GM21737 (cell line): ENCODE results near the gene PRDM15.
"Not testable (repeated sequence)": the region's sequence is repeated elsewhere in the genome, so short reads cannot be mapped to it uniquely, and the experiment has no call there.

ENCODE experiments used
- ATAC-seq: cut with Tn5 transposase; IDR thresholded peaks from one replicate; pipeline ENCODE4 v1.9.1; 2021; ENCODE audit warnings: mild to moderate bottlenecking, moderate library complexity; ENCODE audit not compliant: unreplicated experiment

PRDM15 gene

DNA sequence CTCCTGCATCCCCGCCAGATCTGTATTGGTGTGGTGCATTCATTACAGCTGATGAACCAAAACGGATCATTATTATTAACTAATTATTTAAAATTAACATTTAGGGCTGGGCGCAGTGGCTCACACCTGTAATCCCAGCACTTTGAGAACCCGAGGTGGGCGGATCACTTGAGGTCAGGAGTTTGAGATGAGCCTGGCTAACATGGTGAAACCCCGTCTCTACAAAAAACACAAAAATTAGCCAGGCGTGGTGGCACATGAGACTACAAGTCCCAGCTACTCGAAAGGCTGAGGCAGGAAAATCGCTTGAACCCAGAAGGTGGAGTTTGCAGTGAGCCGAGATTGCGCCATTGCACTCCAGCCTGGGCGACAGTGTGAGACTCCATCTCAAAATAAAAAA, 93.9 kb downstream of the PRDM15 start:
- not testable (repeated sequence) for ATAC-seq

DNA sequence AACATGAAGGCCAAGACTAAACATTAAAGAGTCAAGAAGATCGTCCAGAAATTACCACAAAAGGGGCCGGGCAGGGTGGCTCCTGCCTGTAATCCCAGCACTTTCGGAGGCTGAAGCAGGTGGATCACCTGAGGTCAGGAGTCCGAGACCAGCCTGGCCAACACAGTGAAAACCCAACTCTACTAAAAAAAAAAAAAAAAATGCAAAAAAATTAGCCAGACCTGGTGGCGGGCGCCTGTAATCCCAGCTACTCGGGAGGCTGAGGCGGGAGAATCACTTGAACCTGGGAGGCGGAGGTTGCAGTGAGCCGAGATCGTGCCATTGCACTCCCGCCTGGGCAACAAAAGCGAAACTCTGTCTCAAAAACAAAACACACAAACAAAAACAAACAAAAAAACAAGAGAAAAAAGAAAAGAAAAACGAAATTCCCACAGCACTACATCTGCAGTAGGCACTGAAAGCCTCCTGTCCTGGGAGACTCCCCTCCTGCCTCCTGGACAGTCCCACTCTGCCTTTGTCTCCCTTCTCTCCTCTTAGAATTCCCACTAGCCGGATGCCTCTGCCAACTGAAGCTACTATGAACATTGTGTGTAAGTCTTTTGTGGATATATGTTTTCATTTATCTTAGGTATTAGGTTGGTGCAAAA, 94.6 kb downstream of the PRDM15 start:
- ATAC-seq, result no peak

DNA sequence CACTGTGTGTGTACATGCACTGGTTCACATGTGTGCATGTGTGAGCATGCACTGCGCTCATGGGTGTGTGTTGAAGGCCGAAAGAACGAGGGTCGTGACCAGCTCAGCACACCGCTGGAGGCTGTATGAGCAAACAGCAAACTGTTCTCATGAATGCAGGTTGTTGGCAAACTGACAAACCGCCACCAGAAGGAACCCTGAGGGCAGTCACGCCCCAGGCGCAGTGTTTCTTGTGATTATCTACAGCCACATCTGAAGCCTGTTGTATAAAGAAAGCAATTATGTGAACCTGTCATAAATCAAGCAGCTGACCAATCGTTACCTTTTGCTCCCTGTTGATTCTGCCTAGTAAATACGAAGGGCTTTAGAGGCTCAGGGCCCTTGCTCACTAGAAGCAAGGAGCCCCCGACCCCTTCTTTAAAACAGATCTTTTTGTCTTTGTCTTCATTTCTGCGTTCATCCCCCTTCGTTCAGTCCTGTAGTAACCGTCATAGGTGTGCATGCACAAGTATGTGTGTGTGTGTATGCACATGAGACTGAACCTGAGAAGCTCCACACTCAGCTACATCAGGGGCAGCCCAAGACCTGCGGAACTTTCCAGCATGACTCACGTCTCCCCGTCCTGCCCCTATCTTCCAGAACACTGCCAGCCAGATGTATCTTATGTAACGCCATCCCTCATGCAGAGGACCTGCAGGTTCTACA, 95.5 kb downstream of the PRDM15 start:
- ATAC-seq, result no peak

DNA sequence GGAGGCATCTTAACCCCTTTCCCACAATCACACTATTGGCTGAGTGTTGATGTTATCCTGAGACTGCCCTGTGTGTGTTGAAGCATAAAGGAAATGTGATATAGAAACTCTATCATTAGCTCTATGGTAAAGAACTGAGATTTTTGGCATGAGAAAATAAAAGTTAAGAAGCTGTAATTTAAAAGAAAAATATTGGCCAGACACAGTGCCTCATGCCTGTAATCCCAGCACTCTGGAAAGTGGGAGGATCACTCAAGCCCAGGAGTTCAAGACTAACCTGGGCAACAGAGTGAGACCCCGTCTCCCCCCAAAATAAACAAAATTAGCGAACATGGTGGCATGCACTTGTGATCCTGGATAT, 98.1 kb downstream of the PRDM15 start:
- no peak for ATAC-seq

DNA sequence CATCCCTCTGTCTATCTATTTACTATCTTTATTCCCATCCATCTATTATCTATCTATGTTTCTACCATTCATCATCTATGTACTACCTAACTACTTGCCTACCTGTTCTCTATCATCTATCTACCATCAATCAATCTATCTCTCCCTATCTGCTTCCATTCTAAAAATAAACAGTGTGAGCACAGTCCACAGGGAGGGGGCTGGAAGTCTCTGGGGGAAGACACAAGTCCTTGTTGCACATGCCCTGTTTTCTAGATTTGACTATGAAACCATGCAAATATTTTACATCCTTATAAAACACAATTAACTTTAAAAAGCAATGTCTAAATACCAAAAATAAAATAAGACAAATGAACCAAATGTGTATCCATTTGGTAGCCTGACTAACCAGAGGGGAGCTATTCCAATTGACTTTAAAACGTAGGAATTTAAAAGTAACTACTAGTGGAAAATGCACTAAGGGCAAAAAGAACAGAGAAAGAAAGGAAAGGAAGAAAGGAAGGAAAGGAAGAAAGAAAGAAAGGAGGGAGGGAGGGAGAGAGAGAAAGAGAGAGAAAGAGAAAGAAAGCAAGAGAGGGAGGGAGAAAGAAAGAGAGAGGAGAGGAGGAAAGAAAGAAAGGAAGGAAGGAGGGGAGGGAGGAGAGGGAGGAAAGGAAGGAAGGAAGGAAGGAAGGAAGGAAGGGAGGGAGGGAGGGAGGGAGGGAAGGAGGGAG, 98.7 kb downstream of the PRDM15 start:
- ATAC-seq, result no peak

DNA sequence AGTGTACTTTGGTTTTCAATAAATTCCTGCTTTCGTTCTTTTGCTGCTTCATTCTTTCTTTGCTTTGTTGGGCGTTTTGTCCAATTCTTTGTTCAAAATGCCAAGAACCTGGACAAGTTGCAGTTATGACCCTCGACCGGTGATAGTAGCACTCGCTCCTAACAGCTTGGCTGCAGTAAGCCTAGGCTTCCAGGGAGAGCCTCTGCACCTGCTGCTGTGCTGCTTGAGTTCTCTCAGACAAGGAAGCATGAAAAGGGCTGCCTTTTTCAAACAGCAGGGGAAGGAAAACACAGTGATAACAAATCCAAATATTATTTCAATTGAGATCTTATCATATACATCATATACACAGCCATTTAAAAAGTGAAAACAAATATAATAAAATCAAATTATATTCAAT, 99.5 kb downstream of the PRDM15 start:
- ATAC-seq, result no peak

DNA sequence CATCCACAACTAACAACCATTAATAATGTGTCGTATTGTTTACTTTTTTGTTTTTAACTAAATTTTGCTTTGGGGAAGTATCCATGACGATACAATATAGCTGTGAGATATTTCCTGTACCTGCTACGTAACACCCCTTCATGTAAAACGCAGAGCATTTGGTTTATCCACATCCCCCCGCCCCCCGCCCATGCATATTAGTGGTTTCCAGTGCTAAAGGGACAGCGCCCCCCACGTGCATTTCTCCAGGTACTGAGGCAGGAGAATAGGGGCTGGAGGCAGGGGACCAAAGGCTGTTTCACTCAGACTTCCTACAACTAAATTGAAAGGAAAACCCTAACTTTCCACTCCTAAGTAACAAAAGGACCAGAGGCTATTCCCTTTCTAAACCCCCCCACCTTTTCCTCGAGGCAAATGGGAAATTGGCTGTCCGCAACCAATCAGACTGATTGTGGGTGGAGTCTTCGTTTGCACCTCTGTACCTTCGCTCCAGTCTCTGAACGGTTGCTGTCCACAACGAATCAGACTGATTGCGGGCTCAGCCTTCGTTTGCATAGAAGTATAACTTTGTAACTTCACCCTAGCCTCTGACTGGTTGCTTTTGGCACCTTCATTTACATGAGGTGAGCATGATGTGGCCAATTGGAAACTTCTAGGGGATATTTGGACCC, 100.1 kb downstream of the PRDM15 start:
- ATAC-seq, result no peak

DNA sequence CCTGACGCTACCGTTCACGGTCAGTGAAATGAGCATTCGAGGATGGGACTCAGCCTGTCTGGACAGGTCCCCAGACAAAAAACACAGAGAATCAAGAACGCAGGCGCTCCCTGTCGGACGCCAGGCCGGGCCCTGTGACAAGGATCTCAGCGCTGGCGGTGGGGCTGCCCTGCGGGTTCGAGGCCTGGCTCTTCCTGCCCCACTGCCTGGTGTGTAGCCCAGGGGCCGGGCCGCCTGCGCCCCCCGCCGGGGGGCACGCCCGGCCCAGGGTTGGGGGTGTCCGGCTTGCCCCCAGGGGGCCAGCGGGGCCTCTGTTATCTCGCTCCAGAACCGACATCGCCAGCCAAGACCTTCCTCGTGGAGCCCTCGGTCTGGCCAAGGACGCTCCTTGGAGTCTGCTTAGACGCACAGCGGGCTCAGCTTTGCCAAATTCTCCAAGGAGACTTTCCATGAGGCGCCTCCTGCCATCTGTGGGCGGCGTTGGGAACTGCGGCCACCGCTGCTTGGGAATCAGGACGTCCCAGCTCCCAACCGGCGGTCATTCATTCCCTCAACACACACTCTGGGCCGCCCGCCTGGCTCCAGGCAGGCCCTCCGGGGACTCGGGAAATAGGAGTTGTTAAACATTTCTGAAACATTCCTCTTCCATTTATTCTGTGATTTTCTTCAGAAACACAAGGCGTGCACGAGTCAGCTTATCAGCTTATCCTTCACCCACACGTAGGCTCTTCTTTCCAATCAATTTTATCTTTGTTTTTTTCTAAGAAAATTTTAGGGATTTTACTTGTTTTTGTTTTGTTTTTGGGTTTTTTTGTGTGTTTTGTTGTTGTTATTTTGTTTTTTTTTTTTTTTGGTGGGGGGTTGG, 101.0 kb downstream of the PRDM15 start:
- no peak for ATAC-seq

DNA sequence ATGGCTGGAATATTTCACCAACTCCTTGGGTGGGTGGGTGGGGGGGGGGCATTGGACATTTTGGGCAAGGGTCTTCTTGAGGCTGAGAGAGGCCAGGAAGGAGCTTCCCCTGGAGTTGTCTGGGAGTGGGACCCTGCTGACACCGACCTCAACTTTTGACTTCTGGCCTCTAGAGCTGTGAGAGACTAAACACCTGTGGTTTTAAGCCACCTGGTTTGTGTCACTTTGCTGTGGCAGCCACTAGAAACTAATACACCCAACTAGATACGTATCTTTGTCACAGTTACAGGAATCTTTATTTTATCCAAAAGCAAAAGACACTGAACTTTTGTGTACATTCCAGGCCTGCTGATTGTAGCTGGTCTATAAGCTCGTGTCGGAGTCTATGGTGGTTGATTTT, 102.4 kb downstream of the PRDM15 start:
- no peak for ATAC-seq

DNA sequence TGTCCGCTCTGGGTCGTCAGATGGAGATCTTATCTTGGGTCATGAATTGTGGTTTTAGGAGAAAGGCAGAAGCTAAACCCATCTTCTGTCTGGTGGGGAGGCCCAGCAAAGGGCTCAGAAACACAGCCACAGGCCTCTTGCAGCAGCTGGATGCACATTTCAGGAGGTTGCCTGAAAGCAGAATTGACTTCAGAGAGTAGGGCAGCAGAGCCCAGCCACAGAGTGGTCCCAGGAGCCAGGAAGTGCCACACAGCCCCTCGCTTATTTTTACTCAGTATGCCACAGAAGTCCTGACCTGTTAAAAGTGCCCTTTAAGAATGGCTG, 104.0 kb downstream of the PRDM15 start:
- no peak for ATAC-seq

DNA sequence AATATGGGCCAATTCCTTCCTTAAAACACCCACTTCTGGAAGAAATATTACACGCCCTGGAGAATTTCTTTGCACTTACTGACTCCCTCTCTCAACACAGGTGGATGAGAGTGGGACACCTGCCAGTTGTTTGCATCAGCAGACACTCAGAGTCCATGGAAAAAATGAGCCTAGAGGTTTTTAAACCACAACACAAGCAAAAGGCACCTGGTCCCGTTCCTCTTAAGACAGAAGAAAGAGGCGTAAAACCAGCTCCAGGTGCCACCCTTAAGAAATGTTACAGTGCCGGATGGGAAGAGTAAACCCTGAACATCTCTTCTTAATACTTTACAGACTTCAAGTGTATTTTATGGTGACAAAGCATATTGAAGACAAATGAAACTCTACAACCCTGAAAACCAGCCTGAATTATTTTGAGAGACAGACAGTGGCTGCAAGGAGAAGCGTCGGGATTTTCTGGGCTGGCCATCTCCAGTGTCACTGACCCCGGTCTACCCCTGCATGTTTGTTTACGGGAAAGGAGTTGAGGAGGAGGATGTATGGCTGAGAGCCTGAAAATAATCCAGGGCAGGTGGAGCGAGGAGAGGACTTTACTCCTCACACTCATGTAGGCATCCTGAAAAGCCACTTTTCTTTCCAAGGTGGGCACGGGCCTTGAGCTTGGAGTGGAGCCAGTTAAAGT, 104.5 kb downstream of the PRDM15 start:
- no peak for ATAC-seq

DNA sequence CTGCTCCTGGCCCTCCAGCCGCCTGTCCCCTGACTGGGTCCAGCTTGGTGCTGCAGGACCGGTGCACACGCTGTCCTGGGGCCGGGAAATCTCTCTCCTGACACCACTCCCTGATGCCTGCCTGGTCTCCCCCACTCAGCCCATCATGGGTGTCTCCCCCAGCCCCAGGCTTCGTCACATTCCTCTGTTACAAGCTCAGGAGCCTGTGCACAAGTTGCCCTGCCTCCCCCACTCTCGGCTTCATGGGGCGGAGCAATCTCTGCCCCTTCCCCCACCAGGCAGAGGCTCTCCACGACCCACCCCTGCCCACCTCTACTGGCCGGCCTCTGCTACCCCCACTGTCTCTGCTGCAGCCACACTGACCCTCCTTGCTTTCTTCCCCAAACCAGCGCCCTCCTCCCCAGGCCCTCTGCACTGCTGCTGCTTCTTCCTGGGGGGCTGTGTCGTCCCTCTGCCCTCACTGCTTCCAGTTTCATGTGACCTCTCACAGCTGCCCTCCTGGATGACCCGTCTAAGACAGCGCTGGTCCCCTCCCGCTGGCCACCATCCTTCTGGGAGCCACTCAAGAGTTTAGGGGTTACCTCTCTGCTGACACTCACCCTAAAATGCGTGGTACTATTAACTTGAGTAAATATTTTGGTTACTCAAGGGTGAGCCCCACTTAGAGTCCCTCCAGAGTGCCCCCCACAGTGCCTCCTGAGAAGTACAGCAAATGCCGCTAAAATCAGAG, 106.6 kb downstream of the PRDM15 start:
- ATAC-seq, result no peak

DNA sequence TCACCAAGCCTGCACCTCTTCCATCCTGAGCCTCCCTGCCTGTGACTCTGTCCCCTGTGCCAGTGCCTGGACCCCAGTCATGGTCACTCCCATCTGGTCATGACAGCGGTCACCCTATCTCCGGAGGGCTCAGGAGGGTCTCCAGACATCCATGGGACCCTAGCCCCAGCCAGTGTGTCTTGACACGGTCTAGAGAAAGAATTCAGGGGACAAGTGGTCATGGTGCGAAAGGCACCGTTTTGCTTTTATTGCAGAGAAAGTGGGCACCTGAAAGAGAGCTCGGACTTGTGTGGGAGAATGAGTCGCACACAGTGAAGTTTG, 107.6 kb downstream of the PRDM15 start:
- ATAC-seq, result no peak

DNA sequence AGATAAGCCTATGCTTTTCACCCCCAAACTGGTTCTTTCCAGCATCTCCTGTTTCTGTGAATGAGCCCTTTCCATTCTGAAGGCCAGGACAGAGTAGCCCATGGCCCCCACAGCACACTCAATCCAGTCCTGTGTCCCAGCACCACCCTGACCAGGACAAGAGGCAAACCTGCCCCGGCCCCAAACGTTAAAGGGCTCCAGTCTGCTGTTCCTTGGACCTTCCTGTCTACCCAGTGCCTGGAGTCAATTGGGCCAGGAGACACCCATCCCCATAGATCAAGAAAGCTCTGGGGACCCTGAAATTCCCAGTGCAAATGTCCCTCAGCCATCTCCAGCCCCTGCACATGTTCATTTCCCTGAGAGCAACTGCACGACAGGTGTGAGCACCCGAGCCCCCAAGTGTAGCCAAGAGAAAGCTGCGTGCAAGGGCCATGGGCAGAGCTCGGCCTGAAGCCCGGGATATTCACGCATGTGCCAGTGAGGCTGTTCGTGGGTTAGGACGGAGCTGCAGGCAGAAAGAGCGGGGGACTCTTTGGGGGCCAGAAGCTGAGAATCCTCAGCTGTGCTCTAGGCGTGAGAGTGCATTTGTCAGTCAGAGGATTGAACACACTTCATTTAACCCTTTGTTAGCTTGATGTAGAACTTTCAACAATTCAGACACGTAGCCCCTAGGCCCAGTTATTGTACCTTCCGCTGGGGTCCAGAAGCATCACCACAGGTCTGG, 108.1 kb downstream of the PRDM15 start:
- no peak for ATAC-seq

DNA sequence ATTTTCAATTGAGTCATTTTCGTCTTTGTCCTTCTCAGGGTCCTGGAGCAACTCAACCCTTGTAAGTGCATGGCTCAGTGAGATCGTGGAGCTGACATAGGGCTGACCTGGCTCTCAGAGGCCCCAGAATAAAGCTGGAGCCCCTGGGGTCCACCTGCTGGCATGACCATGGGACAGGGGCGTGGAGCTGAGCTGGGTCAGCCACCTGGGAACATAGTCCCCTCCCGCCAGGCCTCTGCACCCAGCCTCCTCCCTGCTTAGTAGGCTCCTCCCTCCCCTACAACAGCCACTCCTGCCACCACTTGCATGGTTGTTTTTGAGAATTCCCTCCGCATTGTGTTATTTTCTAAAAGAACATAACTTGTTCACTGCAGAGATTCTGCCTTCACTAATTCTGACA, 109.2 kb downstream of the PRDM15 start:
- ATAC-seq, result no peak

DNA sequence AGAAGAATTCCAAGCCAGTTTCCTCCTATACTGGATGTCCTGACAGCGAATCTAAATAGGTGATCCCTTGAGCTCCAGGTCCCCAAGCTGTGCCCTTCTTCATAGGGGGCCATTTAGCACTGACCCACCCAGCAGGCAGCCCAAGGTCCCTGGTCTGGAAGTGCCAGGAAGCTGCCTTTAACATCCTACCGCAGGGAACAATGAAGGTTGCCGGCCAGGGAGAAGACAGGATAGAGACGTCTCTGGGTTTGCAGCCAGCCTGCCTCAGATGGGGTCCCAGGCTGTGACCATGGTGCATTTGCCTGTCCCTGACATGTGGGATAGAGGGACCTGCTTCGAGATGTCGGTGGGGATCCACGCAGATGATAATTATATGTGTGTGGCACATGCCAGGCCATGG, 109.6 kb downstream of the PRDM15 start:
- ATAC-seq, result no peak

DNA sequence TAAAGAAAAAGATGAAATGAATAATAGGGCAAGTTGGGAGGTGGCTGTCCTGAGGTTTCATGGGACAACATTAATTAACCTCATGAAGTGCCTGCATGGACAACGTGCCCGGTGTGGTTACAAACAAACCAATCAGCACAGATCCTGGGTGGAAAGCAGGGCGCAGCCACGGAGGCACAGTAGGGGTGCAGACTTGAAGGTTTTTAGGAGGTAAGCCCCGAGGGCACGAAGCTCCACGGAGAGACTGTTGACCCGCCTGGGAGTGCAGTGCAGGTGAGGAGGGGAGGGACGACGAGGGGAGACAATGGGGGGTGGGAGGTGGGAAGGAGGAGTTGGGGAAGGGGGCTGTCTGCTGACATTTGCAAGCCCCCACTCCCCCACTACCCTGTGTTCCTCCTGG, 110.0 kb downstream of the PRDM15 start:
- ATAC-seq, result no peak

DNA sequence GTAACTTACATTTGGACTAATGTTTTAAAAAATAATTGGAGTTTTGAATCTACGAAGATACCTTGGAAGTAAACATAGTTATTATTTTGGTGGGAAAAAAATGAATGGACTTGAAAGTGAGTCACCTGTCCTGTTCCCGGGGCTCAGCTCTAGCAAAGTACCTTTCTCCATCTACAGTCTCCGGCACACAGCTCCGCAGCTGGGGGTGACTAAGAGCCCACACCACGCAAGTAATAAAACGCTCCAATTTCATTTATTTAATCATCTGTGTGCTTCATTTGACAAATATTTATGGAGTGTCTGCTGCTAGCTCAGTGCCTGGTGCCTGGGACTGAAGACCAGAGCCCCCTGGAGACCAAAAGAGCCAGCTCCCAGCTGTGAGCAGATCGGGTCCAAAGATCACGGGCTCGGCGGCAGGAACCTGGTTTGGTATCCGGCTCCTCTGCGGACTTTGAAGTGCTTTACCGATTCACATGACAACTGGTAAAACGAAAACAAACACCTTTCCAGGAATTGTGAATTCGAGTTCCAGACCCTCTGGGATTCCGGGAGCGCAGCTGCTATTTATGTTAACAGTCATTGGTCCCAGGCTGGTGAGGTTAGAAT, 110.6 kb downstream of the PRDM15 start:
- ATAC-seq, result no peak
